DOHH2 (cell line): Measurements from ENCODE around the gene WNT5B.

Source experiments
- CTCF ChIP-seq: fragments of 200-600 bp; sonication (generic); IDR thresholded peaks from one replicate; pipeline ENCODE4 v1.5.1; 2014; ENCODE audit warnings: antibody characterized with exemption, mild to moderate bottlenecking, low read depth, low read length; ENCODE audit not compliant: poor library complexity, severe bottlenecking
- EZH2phosphoT487 ChIP-seq: fragments of 200-600 bp; sonication (generic); IDR thresholded peaks from 2 replicates; pipeline ENCODE4 v1.6.1; 2017; ENCODE audit warnings: borderline replicate concordance, mild to moderate bottlenecking, antibody characterized with exemption, low read length, moderate library complexity, mixed read lengths

GRCh38 chr12:1634590-1635191, 5.7 kb downstream of the WNT5B start:
- TF ChIP-seq CTCF (peak; percentile 89), EZH2phosphoT487 (no peak)
